H7 (cell line): ENCODE data around the gene TMEM107. TPM values are rescaled to one million over a fixed set of nuclear protein-coding genes. Genes with fewer than 3 reads are reported as not detected.

Experiments
- DNase-seq: peaks from one replicate; pipeline ENCODE4 v3.0.0; 2012
- H3K27me3 ChIP-seq: 2 replicates; pipeline ENCODE4 v1.6.0; 2011; ENCODE audit warnings: mild to moderate bottlenecking, low read length; ENCODE audit not compliant: control insufficient read depth, insufficient read depth
- H3K36me3 ChIP-seq: replicated peaks from 2 replicates; pipeline ENCODE4 v1.5.1; 2011; ENCODE audit warnings: low read length; ENCODE audit not compliant: control insufficient read depth, insufficient read depth
- H3K4me3 ChIP-seq: 2 replicates; pipeline ENCODE4 v1.5.1; 2011; ENCODE audit warnings: low read depth, mild to moderate bottlenecking, control low read depth, low read length, moderate library complexity; ENCODE audit not compliant: insufficient read depth
- total RNA-seq: library from RNA; depleted of rRNA; stranded (reverse); fragments of >200 nt; shearing (Covaris generic); gene quantifications from 2 replicates; pipeline ENCODE4 v1.2.3, GENCODE V29; 2014

Gene TMEM107
- total RNA-seq, 1 experiment from 2014 or later = 27.7 TPM

GRCh38 chr17:8206536-8206935 lies 30.4 kb upstream of the TMEM107 start:
- H3K36me3 ChIP-seq = peaks cover 34% of the 10 kb centered on the region
- DNase-seq = no peak
- H3K27me3 ChIP-seq = no peaks in the 10 kb centered on the region
- H3K4me3 ChIP-seq = no peak overlapping the region

GRCh38 chr17:8204761-8205555 lies 28.8 kb upstream of the TMEM107 start:
- Histone ChIP-seq H3K36me3 (peaks cover 34% of the 10 kb centered on the region), H3K4me3 (no peak overlapping the region), H3K27me3 (no peaks in the 10 kb centered on the region)
- DNase-seq = peak; percentile 6

GRCh38 chr17:8192070-8192815 lies 16.1 kb upstream of the TMEM107 start:
- H3K27me3 ChIP-seq = peaks cover 19% of the 10 kb centered on the region
- no peaks in the 10 kb centered on the region for H3K36me3 ChIP-seq
- peak overlapping the region; percentile 33 for H3K4me3 ChIP-seq
- DNase-seq = peak; percentile 91

GRCh38 chr17:8190506-8190905 lies 14.3 kb upstream of the TMEM107 start:
- peak overlapping the region; percentile 16; the same call in 1 of the 2 replicates for H3K4me3 ChIP-seq
- no peak for DNase-seq
- H3K36me3 ChIP-seq = no peaks in the 10 kb centered on the region
- peaks cover 19% of the 10 kb centered on the region for H3K27me3 ChIP-seq

DNA sequence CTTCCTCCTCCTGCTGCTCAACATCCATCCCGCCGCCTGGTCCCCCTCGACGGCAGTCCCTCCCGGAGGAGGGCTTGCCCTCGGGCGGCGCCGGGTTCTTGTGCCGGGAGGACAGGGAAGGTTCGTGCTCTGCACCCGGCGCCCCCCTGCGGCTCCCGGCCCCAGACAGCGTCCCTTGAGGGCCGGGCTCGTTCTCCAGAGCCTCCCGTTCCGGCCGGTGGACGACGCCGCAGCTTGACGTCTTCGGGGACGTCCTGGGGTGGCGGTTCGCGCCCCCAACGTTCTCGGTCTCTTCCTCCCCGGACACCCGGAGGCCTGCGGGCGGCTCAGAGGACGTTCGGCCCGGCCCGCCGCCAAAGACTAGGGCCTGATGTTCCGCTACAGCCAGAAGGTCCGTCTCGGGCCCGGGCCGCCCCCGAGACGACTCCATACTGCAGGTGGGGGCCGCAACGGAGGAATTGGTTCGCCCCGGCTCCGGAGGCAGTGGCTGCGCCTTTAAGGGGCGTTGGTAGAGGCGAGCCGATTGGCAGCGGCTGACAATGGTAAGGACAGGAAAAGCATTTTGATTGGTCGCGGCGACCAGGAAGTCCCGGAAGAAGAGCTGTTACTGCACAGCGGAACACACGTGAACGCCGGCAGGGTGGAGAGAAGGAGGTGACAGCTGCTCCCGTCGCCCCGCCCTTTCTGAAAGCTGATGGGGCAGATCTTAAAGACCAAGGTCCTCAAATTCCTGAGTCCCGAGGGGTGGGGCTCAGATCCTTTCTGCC lies 13.7 kb upstream of the TMEM107 start, which contains the start of gene BORCS6:
BORCS6 (minus strand) TSS at position 470 of the 767 bp plus-strand sequence; CDS start at position 430, 40 bp downstream.
- peak; percentile 95 for DNase-seq
- Histone ChIP-seq H3K36me3 (no peaks in the 10 kb centered on the region), H3K4me3 (peak within 1 kb of the TSS; percentile 83), H3K27me3 (peaks cover 19% of the 10 kb centered on the region)

GRCh38 chr17:8189041-8189710 lies 13.0 kb upstream of the TMEM107 start:
- DNase-seq = no peak
- H3K27me3 ChIP-seq = peaks cover 19% of the 10 kb centered on the region
- H3K4me3 ChIP-seq = peak overlapping the region; percentile 83
- H3K36me3 ChIP-seq = no peaks in the 10 kb centered on the region

- H3K4me3 ChIP-seq = peak overlapping the region; percentile 83
- H3K36me3 ChIP-seq = no peaks in the 10 kb centered on the region
- H3K27me3 ChIP-seq = peaks cover 19% of the 10 kb centered on the region
- DNase-seq = peak; percentile 33
Measured at GRCh38 chr17:8188263-8188839, 12.2 kb upstream of the TMEM107 start.

DNA sequence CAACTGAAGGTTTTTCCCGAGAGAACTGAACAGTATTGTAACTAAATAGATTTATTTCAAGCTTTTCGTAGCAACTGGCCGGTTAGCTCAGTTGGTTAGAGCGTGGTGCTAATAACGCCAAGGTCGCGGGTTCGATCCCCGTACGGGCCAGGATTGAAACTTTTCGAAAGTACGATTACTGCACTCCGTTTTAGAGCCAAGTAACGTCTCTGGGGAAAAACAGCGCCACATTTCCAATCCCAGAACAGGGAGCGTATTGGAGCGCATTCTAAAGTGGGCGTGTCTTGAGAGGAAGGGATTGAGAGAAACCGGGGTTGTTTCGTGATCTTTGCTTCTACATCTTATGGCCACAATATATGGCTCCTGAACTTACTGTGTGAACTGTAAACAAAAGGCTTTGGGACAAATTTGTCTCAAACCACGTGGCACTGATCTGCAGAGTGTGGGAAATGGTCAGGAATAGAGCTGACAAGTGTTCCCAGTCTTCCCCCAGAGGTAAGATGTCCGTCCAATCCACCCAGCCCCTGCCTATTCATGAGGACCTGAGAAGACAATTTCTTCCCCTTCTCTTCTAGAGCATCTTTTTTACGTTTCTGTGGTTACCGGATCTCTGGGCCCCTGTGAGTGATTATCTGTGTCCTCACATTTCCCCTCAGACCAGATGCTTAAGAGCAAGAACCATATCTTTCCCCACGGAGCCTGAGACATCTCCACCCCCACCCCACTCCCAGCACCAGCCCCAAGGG lies 11.5 kb upstream of the TMEM107 start:
- no peaks in the 10 kb centered on the region for H3K36me3 ChIP-seq
- peak overlapping the region; percentile 94 for H3K4me3 ChIP-seq
- peak; percentile 85 for DNase-seq
- H3K27me3 ChIP-seq = peaks cover 19% of the 10 kb centered on the region

DNA sequence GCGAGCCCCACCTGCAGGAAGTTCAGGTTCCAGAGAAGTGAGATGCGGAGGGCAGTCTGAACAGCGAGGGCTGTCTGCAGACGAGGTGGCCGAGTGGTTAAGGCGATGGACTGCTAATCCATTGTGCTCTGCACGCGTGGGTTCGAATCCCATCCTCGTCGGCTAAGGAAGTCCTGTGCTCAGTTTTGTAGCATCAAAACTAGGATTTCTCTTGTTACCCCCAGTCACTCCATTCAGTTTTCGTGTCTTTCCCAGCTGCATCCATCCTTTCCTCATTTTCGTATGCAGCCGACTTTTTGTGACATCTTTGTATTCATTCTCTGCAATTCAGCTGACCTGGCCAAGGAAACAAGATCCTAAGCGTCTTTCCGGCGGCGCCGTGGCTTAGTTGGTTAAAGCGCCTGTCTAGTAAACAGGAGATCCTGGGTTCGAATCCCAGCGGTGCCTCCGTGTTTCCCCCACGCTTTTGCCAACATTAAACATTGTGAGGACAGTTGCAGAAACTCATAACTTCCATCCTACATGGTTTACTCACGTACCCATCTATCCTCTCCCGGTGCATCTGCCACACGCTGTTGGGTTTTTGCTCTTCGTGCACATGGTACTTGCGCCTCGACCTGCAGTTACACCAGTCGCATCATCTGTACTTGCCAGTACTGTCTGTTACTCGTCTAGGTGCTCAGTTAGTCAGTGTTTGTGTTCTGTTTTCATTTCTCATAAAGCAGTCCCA lies 10.8 kb upstream of the TMEM107 start:
- Histone ChIP-seq H3K27me3 (peaks cover 19% of the 10 kb centered on the region), H3K4me3 (peak overlapping the region; percentile 94), H3K36me3 (no peaks in the 10 kb centered on the region)
- DNase-seq = peak; percentile 85

GRCh38 chr17:8186446-8186786 lies 10.2 kb upstream of the TMEM107 start:
- no peaks in the 10 kb centered on the region for H3K36me3 ChIP-seq
- no peak for DNase-seq
- H3K27me3 ChIP-seq = peaks cover 19% of the 10 kb centered on the region
- peak overlapping the region; percentile 94 for H3K4me3 ChIP-seq

DNA sequence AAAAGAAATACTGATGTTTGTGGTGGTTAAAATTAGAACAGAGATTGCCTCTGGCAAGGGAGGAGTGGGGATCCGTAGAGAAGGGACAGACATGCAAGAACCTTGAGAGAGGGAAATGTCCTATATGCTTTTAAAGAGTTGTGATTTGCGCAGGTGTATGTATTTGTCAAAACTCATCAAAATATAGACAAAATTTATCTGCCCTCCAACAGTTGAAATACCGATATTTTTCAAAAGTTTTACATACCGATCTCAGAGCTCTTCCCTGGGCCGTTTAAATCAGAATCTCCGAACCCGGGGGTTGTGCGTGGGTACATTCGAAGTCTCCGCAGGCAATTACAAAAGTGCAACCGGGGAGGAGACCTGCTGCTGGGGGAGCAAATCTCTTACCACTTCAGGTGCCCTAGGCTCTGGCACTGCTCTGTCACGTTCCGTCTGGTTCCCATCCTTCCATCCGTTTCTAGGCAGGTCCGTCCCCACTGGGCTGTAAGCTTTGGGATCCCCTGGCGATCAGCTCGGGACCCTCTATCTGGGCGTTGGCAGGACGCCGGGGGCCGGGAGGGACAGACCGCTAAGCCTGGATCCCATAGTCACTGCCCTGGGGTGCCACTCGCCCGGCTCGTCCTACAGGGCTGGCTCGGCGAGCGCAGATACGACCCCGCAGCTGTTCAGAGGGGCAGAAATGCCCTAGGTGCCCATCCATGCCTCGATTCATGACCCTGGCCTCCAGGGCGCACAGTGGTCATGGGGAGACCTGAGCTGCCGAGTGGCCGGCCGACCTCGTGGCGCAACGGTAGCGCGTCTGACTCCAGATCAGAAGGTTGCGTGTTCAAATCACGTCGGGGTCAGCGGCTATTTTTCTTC lies 9.6 kb upstream of the TMEM107 start:
- Histone ChIP-seq H3K4me3 (peak overlapping the region; percentile 94), H3K36me3 (no peaks in the 10 kb centered on the region), H3K27me3 (peaks cover 19% of the 10 kb centered on the region)
- DNase-seq = peak; percentile 89

DNA sequence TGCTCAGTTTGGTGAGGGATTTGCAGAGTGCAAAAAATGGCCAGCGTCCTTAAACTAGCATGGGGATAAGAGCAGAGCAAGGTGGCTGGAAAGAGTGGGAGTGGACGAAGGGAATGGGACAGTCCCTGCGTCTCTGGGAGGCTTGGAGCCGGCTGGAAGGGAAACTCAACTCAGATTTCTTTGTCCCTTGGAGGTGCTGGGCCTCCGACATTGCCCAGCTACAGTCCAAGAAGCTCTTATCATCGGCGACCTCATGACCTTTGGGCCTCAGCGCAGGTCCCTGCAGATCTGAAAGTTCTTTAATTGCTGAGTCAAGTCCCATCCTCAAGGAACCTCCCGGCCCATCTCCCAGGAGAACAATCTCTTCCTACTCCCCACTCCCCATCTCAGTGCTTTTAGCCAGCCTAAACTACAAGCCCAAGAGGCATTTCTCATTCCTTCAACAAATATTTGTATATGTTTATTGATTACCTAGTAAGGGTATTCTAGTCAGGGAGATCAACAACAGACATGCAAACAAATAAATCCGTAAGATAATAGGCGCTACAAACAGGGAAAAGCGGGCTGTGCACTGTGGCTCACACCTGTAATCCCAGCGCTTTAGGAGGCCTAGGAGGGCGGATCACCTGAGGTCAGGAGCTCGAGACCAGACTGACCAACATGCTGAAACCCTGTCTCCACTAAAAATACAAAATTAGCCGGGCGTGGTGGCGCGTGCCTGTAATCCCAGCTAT lies 985 bp upstream of the TMEM107 start:
- H3K4me3 ChIP-seq = peak overlapping the region; percentile 70
- H3K36me3 ChIP-seq = no peaks in the 10 kb centered on the region
- H3K27me3 ChIP-seq = no peaks in the 10 kb centered on the region
- no peak for DNase-seq
